Measurements from ENCODE around the gene CREB3L2. TPM values are rescaled to one million over a fixed set of nuclear protein-coding genes. Genes with fewer than 3 reads are reported as not detected.

Gene CREB3L2
- total RNA-seq, 1 donor: 28.6 TPM

DNA sequence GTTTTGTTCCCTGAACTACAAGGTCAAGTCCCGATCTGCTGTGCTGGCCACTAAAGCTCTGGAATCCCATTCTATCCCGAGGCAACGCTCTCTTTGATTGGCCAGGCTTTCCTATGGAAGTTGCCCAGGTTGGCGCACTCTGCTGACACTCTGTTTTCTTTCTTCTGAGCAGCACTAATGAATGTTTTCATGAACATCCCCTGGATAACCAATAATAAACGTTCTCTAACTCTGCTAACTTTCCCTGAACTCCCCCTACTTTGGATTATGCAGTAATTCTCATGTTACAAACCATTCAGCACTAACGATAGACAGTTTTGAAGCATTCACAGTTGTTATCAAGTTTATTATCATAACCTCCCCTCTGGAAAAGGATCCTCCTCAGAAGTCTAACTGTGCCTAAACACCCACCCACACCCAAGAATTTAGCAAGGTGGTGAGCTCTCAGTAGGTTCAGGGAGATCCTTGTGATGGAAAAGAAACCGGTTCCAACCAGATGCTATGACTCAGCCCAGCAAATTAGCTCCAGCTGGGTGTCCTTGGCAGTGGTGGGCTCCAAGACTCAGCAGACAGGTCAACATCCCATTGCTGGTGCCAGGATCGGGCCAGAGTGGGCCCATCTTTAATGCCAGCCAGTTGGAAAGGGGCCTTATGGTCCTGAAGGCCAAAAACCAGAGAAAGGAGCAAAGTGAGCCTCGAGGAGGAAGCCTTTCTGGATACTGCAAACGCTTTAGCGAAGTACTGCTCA is 68.4 kb downstream of the CREB3L2 start:
- no peak for DNase-seq (ENCODE audit: insufficient read length, low spot score, missing footprints)
- Histone ChIP-seq H3K4me2 (ENCODE audit: insufficient read depth, low read length) (peak overlapping the region; percentile 49), H3K9me3 (ENCODE audit: low read depth, low read length) (no peaks in the 10 kb centered on the region), H3K4me3 (ENCODE audit: insufficient read depth, low read length) (peak overlapping the region; percentile 24), H3K36me3 (ENCODE audit: insufficient read depth, low read length) (no peaks in the 10 kb centered on the region), H3K4me1 (ENCODE audit: insufficient read depth, low read length) (peaks cover 61% of the 10 kb centered on the region), H3K27ac (ENCODE audit: low read depth, low read length) (peak overlapping the region; percentile 93), H3K27me3 (ENCODE audit: insufficient read depth, low read length) (no peaks in the 10 kb centered on the region), H2AFZ (ENCODE audit: low read length) (peak overlapping the region; percentile 4), H3K79me2 (ENCODE audit: insufficient read depth, low read length) (peaks cover 84% of the 10 kb centered on the region), H4K20me1 (ENCODE audit: insufficient read depth, low read length) (no peaks in the 10 kb centered on the region)
- no peak for TF ChIP-seq CTCF (IDR thresholded peaks at IDR 0.05; ENCODE audit: extremely low read depth, low read depth, low read length)

DNA sequence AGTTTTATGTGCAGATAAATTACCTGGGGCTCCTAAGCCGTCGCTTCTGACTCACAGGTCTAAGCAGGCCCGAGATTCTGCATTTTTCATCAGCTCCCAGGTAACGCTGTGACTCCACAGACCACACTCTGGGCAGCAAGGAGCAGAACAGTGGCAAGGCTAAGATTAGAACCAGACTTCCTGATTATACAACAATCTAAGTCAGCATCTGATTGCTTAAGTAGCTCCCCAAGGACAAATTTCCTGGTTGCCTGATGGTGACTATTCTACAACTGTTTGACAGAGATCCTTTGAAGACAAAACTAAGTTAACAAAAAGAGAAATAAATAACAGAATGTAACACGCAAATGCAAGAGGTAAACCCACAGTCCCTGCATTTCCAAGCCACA is 69.0 kb downstream of the CREB3L2 start:
- Histone ChIP-seq H3K27me3 (ENCODE audit: insufficient read depth, low read length) (no peaks in the 10 kb centered on the region), H3K9me3 (ENCODE audit: low read depth, low read length) (no peaks in the 10 kb centered on the region), H3K4me2 (ENCODE audit: insufficient read depth, low read length) (peak overlapping the region; percentile 49), H3K4me1 (ENCODE audit: insufficient read depth, low read length) (peaks cover 61% of the 10 kb centered on the region), H4K20me1 (ENCODE audit: insufficient read depth, low read length) (no peaks in the 10 kb centered on the region), H3K36me3 (ENCODE audit: insufficient read depth, low read length) (peaks cover 4% of the 10 kb centered on the region), H3K79me2 (ENCODE audit: insufficient read depth, low read length) (peaks cover 86% of the 10 kb centered on the region), H2AFZ (ENCODE audit: low read length) (peak overlapping the region; percentile 4), H3K27ac (ENCODE audit: low read depth, low read length) (peak overlapping the region; percentile 93), H3K4me3 (ENCODE audit: insufficient read depth, low read length) (peak overlapping the region; percentile 24)
- DNase-seq (ENCODE audit: insufficient read length, low spot score, missing footprints): peak; percentile 34
- no peak for TF ChIP-seq CTCF (IDR thresholded peaks at IDR 0.05; ENCODE audit: extremely low read depth, low read depth, low read length)

GRCh38 chr7:137931823-137932222 is 70.1 kb downstream of the CREB3L2 start:
- H3K79me2 ChIP-seq (ENCODE audit: insufficient read depth, low read length): peaks cover 87% of the 10 kb centered on the region
- H3K4me2 ChIP-seq (ENCODE audit: insufficient read depth, low read length): no peak overlapping the region
- H4K20me1 ChIP-seq (ENCODE audit: insufficient read depth, low read length): no peaks in the 10 kb centered on the region
- peaks cover 54% of the 10 kb centered on the region for H3K4me1 ChIP-seq (ENCODE audit: insufficient read depth, low read length)
- DNase-seq (ENCODE audit: insufficient read length, low spot score, missing footprints): no peak
- H2AFZ ChIP-seq (ENCODE audit: low read length): no peak overlapping the region
- H3K4me3 ChIP-seq (ENCODE audit: insufficient read depth, low read length): no peak overlapping the region
- H3K36me3 ChIP-seq (ENCODE audit: insufficient read depth, low read length): peaks cover 9% of the 10 kb centered on the region
- no peaks in the 10 kb centered on the region for H3K27me3 ChIP-seq (ENCODE audit: insufficient read depth, low read length)
- H3K9me3 ChIP-seq (ENCODE audit: low read depth, low read length): no peaks in the 10 kb centered on the region
- TF ChIP-seq CTCF (IDR thresholded peaks at IDR 0.05; ENCODE audit: extremely low read depth, low read depth, low read length): no peak
- H3K27ac ChIP-seq (ENCODE audit: low read depth, low read length): peak overlapping the region; percentile 93

- H3K9me3 ChIP-seq (ENCODE audit: low read depth, low read length): no peaks in the 10 kb centered on the region
- H3K4me1 ChIP-seq (ENCODE audit: insufficient read depth, low read length): peaks cover 46% of the 10 kb centered on the region
- H3K27me3 ChIP-seq (ENCODE audit: insufficient read depth, low read length): no peaks in the 10 kb centered on the region
- no peak overlapping the region for H3K4me3 ChIP-seq (ENCODE audit: insufficient read depth, low read length)
- no peaks in the 10 kb centered on the region for H4K20me1 ChIP-seq (ENCODE audit: insufficient read depth, low read length)
- H3K4me2 ChIP-seq (ENCODE audit: insufficient read depth, low read length): peak overlapping the region; percentile 60
- peak; percentile 67 for DNase-seq (ENCODE audit: insufficient read length, low spot score, missing footprints)
- no peak for TF ChIP-seq CTCF (IDR thresholded peaks at IDR 0.05; ENCODE audit: extremely low read depth, low read depth, low read length)
- H2AFZ ChIP-seq (ENCODE audit: low read length): no peak overlapping the region
- H3K79me2 ChIP-seq (ENCODE audit: insufficient read depth, low read length): peaks cover 85% of the 10 kb centered on the region
- H3K27ac ChIP-seq (ENCODE audit: low read depth, low read length): peak overlapping the region; percentile 93
- H3K36me3 ChIP-seq (ENCODE audit: insufficient read depth, low read length): peaks cover 18% of the 10 kb centered on the region
Observed at GRCh38 chr7:137930581-137930980, 71.3 kb downstream of the CREB3L2 start.
